GM18520 (cell line): ENCODE data around the gene RTN4RL1.
A peak's percentile ranks its signal among the peaks of the same experiment; 100 is the strongest.

Experiments
- ATAC-seq: cut with Tn5 transposase; IDR thresholded peaks from one replicate; pipeline ENCODE4 v1.9.1; 2021; ENCODE audit not compliant: unreplicated experiment

RTN4RL1 gene

GRCh38 chr17:2048805-2049204, 23.7 kb upstream of the RTN4RL1 start:
- no peak for ATAC-seq

- no peak for ATAC-seq
Measured at GRCh38 chr17:2047590-2047989, 22.5 kb upstream of the RTN4RL1 start.

- no peak for ATAC-seq
Measured at GRCh38 chr17:2044263-2044894, 19.2 kb upstream of the RTN4RL1 start.

- no peak for ATAC-seq
Measured at GRCh38 chr17:2043785-2044184, 18.7 kb upstream of the RTN4RL1 start.

GRCh38 chr17:2042933-2043332, 17.8 kb upstream of the RTN4RL1 start:
- no peak for ATAC-seq

- no peak for ATAC-seq
Measured at GRCh38 chr17:2042390-2042847, 17.3 kb upstream of the RTN4RL1 start.

- ATAC-seq = peak; percentile 93
Measured at GRCh38 chr17:2041561-2042389, 16.6 kb upstream of the RTN4RL1 start, which contains the start of gene OVCA2. Gene OVCA2, plus strand, starts transcription at chr17:2042022. Its CDS starts 26 bp downstream, at chr17:2042048.

- ATAC-seq = no peak
Measured at GRCh38 chr17:2040942-2041560, 15.9 kb upstream of the RTN4RL1 start.

GRCh38 chr17:2040219-2040827, 15.2 kb upstream of the RTN4RL1 start:
- ATAC-seq = no peak

- ATAC-seq = no peak
Measured at GRCh38 chr17:2037155-2037554, 12.0 kb upstream of the RTN4RL1 start.

GRCh38 chr17:2035541-2036488, 10.7 kb upstream of the RTN4RL1 start:
- no peak for ATAC-seq

GRCh38 chr17:2034806-2035540, 9.8 kb upstream of the RTN4RL1 start:
- ATAC-seq = no peak

GRCh38 chr17:2034157-2034556, 9.0 kb upstream of the RTN4RL1 start:
- ATAC-seq = no peak

- ATAC-seq = no peak
Measured at GRCh38 chr17:2033153-2033552, 8.0 kb upstream of the RTN4RL1 start.

GRCh38 chr17:2030779-2031163, 5.6 kb upstream of the RTN4RL1 start:
- ATAC-seq = no peak

- ATAC-seq = peak; percentile 70
Measured at GRCh38 chr17:2029911-2030778, 5.0 kb upstream of the RTN4RL1 start, which contains the start of gene DPH1. Gene DPH1, plus strand, starts transcription at chr17:2030153. Its CDS starts 17 bp downstream, at chr17:2030170.

GRCh38 chr17:2028737-2029136, 3.6 kb upstream of the RTN4RL1 start:
- no peak for ATAC-seq

GRCh38 chr17:2028234-2028614, 3.1 kb upstream of the RTN4RL1 start:
- no peak for ATAC-seq
